ENCODE measurements around the gene ZNF790. TPM values are rescaled to one million over a fixed set of nuclear protein-coding genes. Genes with fewer than 3 reads are reported as not detected.
A peak's percentile ranks its signal among the peaks of the same experiment; 100 is the strongest.
"Not testable (repeated sequence)": the region's sequence is repeated elsewhere in the genome, so short reads cannot be mapped to it uniquely, and the experiment has no call there.

Gene ZNF790
- 1 to 10 TPM; 1.3 to 2.8 (median 2.2) TPM for polyA plus RNA-seq

DNA sequence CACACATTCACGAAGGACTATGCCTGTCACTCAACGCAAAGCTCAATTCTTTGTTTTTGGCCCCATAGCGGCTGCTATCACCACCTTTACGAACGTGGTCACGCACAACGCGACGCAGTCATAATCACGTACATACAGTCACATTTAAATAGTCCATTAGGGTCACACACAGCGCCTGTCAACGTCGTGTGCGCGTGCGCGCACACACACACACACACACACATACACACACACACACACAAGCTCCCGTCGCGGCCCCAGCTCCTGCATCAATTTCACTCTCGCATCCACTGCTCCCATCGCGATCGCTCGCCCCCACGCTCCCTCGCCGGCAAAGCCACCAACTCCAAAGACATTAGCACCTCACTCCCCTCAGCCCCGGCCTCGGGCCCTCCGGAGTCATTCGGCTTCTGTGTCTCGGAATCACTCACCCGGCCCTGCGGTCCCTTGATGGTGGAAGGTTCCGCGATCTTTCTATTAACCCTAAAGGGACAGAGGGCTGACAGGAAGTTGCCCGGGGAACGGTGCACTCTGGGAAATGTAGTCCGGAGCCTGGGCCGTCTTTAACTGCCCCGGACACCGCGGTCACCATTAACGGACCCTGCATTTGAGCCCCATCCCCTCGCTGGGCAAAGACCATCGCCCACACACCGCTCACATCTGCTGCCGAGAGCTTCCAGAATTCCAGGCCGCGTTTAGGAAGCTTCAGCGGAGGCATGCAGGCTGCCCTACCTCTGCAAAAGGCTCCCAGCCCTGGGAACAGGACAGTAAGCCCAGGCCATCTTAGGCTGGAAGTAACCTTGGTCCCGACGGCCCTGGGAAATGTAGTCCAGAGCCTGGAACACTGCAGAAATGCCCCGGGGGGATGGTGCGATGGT, at the start of gene ZNF790:
TSS of gene ZNF790 (minus strand) at position 482 of the 878 bp plus-strand sequence. CDS start 12,768 bp downstream, outside the sequence.
- 0 to 1% (median 0%) methylated on average over 56 of the region's 56 CpGs for WGBS, 3 donors
- H3K27ac ChIP-seq (ENCODE audit: low read depth, low read length), result peak within 1 kb of the TSS; percentile 70

DNA sequence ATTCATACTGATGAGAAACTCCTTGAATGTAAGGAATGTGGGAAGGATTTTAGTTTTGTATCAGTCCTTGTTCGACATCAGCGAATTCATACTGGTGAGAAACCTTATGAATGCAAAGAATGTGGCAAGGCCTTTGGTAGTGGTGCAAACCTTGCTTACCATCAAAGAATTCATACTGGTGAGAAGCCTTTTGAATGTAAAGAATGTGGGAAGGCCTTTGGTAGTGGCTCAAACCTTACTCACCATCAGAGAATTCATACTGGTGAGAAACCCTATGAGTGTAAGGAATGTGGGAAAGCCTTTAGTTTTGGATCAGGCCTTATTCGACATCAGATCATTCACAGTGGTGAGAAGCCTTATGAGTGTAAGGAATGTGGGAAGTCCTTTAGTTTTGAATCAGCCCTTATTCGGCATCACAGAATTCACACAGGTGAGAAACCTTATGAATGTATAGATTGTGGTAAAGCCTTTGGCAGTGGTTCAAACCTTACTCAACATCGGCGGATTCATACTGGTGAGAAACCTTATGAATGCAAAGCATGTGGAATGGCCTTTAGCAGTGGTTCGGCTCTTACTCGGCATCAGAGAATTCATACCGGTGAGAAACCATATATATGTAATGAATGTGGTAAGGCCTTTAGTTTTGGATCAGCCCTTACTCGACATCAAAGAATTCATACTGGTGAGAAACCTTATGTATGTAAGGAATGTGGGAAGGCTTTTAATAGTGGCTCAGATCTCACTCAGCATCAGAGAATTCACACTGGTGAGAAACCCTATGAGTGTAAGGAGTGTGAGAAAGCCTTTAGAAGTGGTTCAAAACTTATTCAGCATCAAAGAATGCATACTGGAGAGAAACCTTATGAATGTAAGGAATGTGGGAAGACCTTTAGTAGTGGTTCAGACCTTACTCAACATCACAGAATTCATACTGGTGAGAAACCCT, 39.1 kb upstream of the ZNF790 start:
- H3K27ac ChIP-seq (ENCODE audit: low read depth, low read length), result no peak overlapping the region
- 97 to 99% (median 98%) methylated on average over 10 of the region's 10 CpGs for WGBS, 3 donors

DNA sequence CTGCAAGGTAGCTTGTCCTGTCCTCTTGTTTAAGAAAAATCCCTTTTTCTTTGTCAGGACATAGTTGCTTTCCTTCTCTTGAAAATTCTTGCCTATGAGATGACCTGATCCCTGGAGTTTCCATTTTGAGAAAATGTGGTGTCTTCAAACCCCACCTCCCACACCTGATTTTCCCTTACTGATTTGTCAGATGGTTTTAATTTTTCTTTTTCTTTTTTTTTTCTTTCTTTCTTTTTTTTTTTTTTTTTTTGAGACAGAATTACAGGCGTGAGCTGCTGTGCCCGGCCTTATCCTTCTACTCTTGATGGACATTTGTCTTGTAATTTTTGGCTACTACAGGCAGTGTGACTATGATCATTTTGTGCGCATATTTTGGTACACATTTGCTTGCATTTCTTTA, 13.7 kb upstream of the ZNF790 start:
- no peak overlapping the region for H3K27ac ChIP-seq (ENCODE audit: low read depth, low read length)
- WGBS, 3 donors, result 97 to 99% (median 98%) methylated on average over 3 of the region's 3 CpGs

DNA sequence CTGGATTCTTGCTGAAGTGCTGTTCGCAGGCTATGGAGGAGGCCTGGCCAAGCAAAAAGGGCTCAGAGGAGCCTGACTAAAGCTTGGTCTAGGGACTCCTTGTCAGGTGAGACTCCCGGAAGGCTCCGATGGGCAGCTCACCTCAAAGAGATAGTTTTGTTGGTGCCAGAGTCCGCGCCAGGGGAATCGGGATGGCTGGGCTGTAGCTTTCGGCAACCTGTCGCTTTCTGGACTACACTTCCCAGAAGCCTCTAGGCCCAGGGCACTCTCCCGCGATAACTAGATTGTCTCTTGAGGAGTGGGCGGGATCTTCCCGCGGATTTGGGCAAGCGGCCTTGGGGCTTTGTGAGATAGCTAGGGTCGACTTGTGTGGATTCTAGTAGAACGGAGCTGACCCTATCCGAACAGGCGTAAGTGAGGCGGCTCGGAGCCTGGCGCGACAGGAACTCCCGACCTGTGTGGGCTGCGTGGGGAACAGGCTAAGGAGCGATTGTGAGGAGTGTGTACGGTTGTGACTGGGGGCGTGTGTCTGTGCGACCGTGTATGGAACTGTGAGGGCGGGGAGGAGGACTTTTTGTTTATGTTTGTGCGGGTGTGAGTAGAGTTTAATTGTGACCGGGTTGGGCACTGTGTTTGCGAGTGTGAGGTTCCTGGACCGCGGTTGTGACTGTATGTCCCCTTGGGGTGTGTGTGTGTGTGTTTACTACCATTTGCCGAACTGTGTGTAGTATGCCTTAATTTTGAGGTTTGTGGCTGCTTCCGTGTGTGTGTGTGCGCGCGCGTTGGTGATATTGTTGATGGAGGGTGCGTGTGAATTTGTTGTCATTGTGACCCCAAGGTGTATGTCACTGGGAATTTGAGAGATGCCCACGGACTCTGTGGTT, 12.6 kb upstream of the ZNF790 start, which contains the start of gene ZNF345:
TSS of gene ZNF345 (plus strand) at position 318 of the 884 bp plus-strand sequence. CDS start 25,955 bp downstream, outside the sequence.
- 0 to 1% (median 0%) methylated on average over 43 of the region's 43 CpGs for WGBS, 3 donors
- H3K27ac ChIP-seq (ENCODE audit: low read depth, low read length), result peak within 1 kb of the TSS; percentile 38

DNA sequence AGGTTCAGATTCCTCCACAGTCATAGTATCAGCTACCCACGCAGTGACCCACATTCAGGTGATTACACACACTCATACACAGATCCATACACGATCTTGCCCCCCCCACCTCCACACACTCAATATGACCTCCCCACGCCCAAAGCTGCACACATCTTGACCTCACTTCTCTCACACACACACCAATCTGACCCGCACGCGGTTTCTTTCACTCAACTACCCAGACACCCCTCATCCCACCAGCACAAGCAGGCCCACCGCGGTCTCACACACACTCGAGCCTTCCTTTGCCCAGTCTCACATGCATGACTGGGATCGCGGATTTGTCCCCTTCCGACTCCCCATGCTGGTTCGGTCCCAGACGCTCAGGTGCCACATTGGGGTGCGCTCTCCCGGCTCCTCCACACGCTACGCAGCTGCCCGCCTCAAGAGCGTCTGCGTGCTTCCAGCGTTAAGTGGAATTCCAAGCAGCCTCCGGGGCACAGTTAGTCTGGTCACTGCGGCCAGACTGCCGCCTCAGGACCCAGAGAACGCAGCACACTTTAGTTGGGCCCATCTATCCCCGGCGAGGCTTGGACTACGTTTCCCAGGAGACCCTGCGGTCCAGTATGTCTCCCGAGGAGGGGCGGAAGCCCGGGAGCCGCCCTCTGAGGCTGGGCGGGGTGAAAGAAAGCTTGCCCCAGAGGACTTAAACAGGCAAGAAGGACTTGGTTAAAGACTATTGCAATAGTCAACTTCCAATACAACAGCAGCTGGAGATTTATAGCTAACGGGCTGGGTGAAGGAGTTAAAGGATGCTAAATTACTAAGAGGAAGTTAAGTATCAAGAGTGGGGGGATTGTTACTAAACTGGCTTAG, 11.7 kb upstream of the ZNF790 start:
- WGBS, 3 donors, result 0 to 1% (median 0%) methylated on average over 36 of the region's 36 CpGs
- peak overlapping the region; percentile 38 for H3K27ac ChIP-seq (ENCODE audit: low read depth, low read length)

DNA sequence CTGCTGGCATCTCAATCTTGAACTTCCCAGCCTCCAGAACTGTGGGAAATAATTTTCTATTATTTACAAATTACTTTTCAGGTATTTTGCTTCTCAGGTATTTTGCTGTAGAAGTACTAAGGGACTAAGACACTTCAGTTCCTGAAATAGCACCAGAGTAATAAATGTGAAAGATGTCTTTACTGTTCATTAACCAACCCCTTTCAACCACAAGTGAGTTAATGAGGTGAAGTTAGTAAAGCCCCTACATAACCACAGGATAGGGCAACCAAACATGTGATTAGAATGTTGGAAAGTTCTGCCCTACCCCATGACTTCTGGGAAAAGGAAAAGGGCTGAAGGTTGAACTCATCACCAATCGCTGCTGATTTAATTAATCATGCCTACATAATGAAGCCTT, 9.8 kb upstream of the ZNF790 start:
- H3K27ac ChIP-seq (ENCODE audit: low read depth, low read length), result no peak overlapping the region
- 70 to 85% (median 81%) methylated on average over 1 of the region's 1 CpG for WGBS, 3 donors

DNA sequence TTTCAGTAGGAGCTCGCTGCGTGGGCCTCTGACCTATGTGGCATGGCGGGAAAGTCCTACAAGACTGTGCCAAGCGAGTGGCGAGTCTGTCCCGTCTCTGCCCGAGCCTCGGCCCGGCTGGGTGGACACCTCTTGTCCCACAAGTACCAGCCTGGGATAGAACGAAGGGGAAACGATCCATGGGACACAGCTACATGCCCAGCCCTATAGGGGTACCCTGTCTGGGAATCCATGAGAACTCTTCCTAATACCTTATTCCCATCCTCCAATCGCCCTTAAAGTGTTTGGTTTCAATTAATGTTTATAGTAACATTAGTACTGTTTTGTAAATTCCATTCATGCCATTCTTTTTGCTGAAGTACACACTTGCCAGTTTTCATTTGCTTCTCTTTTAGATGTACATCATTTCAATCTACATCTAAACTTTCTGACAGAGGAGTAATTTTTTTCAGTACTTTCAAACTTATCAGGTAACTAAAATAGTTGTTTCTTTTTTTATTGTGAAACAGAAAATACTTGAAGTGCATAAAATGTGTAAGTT, 667 bp upstream of the ZNF790 start:
- WGBS, 3 donors, result 10 to 20% (median 19%) methylated on average over 12 of the region's 12 CpGs
- H3K27ac ChIP-seq (ENCODE audit: low read depth, low read length), result peak overlapping the region; percentile 44

DNA sequence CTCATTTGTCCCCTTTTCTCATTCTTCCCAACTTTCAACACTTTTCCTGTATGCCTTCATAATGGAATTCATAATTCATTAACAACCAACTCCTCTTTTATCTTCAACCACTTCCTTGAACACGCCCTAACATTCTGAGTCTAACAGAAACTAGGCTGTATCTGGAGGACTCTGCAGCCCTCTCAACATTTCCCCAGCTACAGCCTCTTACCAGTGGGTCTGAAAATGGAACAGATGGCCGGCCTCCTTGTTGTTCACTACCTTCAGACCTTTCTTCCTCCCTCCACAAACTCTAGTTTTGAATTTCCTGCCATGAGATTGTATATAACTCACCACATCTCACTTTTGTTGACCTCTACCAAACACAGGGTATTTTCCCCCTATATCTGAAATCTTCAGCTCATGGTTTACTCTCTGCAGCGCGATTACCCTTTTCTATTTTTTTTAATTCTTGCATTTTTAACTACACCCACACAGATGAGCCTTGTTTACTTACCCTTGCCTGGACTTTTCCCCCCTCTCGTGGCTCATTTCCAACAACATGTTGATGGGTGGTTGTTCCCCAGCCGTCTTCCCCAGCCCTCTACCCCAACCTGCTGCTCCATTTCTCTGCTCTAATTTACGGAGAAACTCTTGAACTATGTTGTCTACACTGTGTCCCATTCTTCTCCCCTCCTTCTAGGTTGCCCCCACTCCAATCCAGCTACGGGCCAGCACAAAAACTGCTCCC, 846 bp downstream of the ZNF790 start:
- 13 to 26% (median 25%) methylated on average over 8 of the region's 8 CpGs for WGBS, 3 donors
- no peak overlapping the region for H3K27ac ChIP-seq (ENCODE audit: low read depth, low read length)

DNA sequence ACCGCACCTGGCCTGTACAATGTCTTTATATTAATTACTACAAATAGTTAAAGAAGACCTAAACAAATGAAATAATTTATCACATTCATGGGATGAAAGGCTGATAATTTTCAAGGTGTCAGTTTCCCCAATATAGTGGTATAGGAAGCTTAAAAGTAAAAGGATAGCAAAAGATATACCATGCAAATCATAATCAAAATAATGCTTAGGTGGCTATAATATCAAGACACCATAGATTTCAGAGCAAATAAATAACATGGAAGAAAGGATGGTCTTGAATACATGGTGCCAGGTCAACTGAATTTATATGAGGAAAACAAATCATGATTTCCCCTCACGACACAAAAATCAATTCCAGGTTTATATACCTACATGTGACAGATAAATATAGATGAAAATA, 4.8 kb downstream of the ZNF790 start:
- H3K27ac ChIP-seq (ENCODE audit: low read depth, low read length), result no peak overlapping the region
- 94 to 99% (median 98%) methylated on average over 2 of the region's 2 CpGs for WGBS, 3 donors

DNA sequence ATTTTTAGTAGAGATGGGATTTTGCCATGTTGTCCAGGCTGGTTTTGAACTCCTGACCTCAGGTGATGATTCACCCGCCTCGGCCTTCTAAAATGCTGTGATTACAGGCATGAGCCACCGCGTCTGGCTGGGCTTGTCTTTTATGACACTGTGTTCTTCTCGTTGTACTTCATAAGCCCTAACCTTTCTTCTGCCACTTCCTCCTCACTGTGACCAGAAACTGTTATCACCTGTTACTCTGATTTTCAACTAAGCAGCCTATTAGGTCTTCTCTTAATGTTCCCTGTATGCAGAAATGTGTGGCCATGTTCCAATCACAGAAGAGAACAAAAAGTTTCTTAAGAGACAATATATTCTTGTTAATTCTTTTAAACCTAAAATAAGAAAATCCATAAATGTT, 16.4 kb downstream of the ZNF790 start:
- 98 to 99% (median 99%) methylated on average over 5 of the region's 5 CpGs for WGBS, 3 donors
- H3K27ac ChIP-seq (ENCODE audit: low read depth, low read length), result no peak overlapping the region

DNA sequence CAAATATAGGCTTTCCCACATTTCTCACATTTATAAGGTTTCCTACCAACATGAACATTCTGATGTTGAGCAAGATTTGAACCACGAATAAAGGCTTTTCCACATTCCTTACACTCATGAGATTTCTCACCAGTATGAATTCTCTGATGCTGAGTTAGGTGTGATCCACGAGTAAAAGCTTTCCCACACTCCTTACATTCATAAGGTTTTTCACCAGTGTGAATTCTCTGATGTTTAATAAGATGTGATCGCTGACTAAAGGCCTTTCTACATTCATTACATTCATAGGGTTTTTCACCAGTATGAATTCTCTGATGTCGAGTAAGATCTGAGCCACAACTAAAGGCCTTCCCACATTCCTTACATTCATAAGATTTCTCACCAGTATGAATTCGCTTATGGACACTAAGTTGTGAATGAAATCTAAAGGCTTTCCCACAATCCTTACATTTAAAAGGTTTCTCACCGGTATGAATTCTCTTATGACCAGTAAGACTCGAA, 19.0 kb downstream of the ZNF790 start:
- no peak overlapping the region for H3K27ac ChIP-seq (ENCODE audit: low read depth, low read length)
- WGBS, 3 donors, result 97 to 98% (median 97%) methylated on average over 7 of the region's 7 CpGs

DNA sequence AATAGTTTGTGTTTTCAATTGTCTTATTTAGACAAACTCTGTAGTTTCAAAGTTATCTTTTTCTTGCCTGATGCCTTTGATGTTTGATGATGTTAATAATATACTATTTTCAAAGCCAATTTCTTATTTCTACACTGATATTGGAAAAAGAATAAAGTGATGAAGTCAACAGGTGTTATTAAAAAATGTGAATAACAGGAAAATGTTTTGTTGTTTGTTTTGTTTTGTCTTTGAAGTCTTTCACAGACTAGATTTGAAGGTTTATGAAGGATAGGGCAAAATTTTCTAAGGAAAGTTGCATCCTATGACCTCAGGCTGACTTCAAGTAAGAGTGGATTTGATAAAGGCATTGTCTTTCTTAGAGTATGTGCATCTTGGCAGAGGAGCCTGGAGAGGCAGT, 31.2 kb downstream of the ZNF790 start:
- no peak overlapping the region for H3K27ac ChIP-seq (ENCODE audit: low read depth, low read length)

DNA sequence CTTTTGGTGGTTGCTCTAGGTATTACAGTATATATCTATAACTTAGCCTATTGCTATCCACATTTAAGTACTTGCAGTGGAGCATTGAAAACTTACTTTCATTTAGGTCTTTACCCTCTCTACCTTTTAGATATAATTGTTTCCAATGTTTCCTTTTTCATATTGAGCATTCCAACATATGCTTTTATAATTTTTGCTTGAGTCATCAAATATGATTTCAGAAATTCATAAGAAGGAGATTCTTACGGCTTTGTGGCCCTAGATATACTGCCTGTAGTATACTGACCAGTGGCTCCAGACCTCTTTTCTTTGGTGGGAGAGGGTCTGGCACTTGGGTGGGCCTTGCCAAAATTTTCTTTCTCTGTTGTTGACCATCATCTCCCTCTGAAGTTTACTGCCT, 32.8 kb downstream of the ZNF790 start:
- 91 to 97% (median 96%) methylated on average over 1 of the region's 1 CpG for WGBS, 3 donors
- H3K27ac ChIP-seq (ENCODE audit: low read depth, low read length), result no peak overlapping the region

DNA sequence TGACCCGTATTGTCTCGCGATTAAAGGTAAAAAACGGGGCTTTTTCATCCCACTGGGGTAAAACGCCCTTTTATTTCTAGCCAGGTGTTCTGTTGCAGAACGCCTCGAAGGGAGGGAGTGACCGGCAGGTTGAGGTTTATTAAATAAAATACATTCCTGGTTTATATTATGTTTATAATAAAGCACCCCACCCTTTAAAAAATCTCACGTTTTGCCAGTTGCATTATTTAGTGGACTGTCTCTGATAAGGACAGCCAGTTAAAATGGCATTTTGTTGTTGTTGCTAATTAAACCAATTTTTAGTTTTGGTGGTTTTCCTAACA, 40.4 kb downstream of the ZNF790 start:
- no peak overlapping the region for H3K27ac ChIP-seq (ENCODE audit: low read depth, low read length)
- WGBS, 3 donors, result 0 to 3% (median 1%) methylated on average over 9 of the region's 9 CpGs

DNA sequence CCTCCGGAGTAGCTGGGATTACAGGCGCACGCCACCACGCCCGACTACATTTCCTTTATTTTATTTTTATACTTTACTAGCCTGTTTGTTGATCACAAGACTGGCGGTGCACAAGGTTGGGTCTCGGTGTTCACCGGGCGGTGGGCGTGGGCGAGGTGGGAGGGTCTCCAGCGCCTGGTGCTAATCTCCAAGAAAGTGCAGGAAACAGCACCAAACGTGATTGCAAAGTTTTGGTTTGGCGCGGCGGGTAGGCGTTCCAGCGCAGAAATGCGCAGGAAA, 41.5 kb downstream of the ZNF790 start:
- 11 to 14% (median 13%) methylated on average over 19 of the region's 19 CpGs for WGBS, 3 donors

DNA sequence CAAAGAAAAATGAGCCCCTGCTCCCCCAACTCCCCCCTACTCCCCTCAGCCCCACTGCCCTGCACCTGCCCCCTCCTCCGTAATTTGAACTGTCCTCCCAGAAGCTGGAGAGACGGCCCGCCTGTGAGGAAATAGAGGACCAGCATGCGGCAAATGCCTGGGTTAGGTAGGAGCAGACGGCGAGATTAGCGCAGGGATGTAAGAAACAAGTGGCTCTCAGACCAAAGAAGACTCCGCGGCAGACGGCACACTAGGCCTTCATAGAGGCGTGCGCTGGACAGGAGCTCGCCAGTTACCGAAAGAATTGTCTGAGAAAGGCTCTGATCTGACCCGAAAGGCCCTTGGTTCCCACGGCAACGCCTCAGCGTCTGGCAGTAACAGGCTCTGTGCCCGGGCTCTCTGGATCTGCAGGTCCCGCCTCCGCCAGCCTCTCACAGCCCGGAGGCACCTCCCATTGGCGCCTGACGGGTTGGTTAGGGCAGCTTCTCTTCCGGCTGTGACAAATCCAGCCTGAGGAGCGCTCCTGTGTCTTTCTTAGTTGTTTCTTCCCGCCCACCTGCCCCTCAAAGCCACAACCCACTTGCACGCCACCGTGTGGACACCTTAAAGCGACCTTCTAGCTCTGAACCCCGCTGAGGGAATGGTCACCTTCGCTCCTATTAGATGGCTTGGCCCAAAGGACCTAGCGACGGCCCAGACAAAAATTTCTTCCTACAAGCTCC, 46.6 kb downstream of the ZNF790 start:
- not testable (repeated sequence) for H3K27ac ChIP-seq (ENCODE audit: low read depth, low read length)
- 3 to 9% (median 8%) methylated on average over 28 to 32 of the region's 34 CpGs for WGBS, 3 donors

More for the DNA sequence above, 41.5 kb downstream of the ZNF790 start:
- H3K27ac ChIP-seq (ENCODE audit: low read depth, low read length), result no peak overlapping the region
